HEK293 (cell line): ENCODE results near the gene THRA.

ENCODE experiments used
- CTCF ChIA-PET: fragments of 350-600 bp; formaldehyde crosslinking; extraction: SDS; loops from one replicate; lab custom pipeline; 2021; ENCODE audit warnings: antibody characterized with exemption; lab: Yijun Ruan, JAX
- POLR2A ChIA-PET: fragments of 300-600 bp; formaldehyde crosslinking; extraction: SDS; loops from one replicate; lab custom pipeline; 2020; ENCODE audit warnings: antibody characterized with exemption, inconsistent platforms; lab: Yijun Ruan, JAX
- H3K27ac ChIP-seq: fragments of 200-500 bp; sonication (Bioruptor generic); 2 replicates; pipeline ENCODE4 v1.5.1; 2014; ENCODE audit warnings: low read depth, low read length, control low read depth, inconsistent platforms; ENCODE audit errors: extremely low read depth
- H3K36me3 ChIP-seq, 2 experiments: fragments of 200-500 bp in 1 of 2; sonication (Bioruptor generic) in 1 of 2; 1 replicate in 1 of 2; 2 replicates in 1 of 2; pipeline ENCODE4 v1.5.1; 2014 to 2017; ENCODE audit warnings: inconsistent platforms in 2 of 2, low read length in 2 of 2; ENCODE audit not compliant: control insufficient read depth in 2 of 2, insufficient read depth in 1 of 2
- H3K4me1 ChIP-seq: fragments of 200-500 bp; sonication (Bioruptor generic); 2 replicates; pipeline ENCODE4 v1.5.1; 2014; ENCODE audit warnings: mild to moderate bottlenecking, low read length, inconsistent platforms; ENCODE audit not compliant: control insufficient read depth, insufficient read depth
- H3K4me3 ChIP-seq: 2 replicates; pipeline ENCODE4 v1.5.1; 2011; ENCODE audit warnings: low read depth, mild to moderate bottlenecking, control low read depth, low read length, moderate library complexity
- H3K9me3 ChIP-seq: fragments of 200-500 bp; sonication (Bioruptor generic); 2 replicates; pipeline ENCODE4 v1.5.1; 2014; ENCODE audit warnings: low read depth, low read length, inconsistent platforms; ENCODE audit not compliant: control insufficient read depth, insufficient read depth
- CTCF ChIP-seq: fragments of 450-650 bp; formaldehyde crosslinking; IDR thresholded peaks from 2 replicates; pipeline ENCODE4 v1.5.1; 2016; ENCODE audit warnings: missing biosample characterization, missing genetic modification characterization
- EGR2 ChIP-seq: fragments of 450-650 bp; formaldehyde crosslinking; IDR thresholded peaks from 2 replicates; pipeline ENCODE4 v1.5.1; 2016; ENCODE audit warnings: low read depth, missing biosample characterization, missing genetic modification characterization
- GLI4 ChIP-seq: fragments of 450-650 bp; formaldehyde crosslinking; IDR thresholded peaks from 2 replicates; pipeline ENCODE4 v1.5.1; 2016; ENCODE audit warnings: missing biosample characterization, missing genetic modification characterization
- KLF16 ChIP-seq: fragments of 450-650 bp; formaldehyde crosslinking; IDR thresholded peaks from 2 replicates; pipeline ENCODE4 v1.5.1; 2017; ENCODE audit warnings: missing biosample characterization, missing genetic modification characterization
- MEIS1 ChIP-seq: sonication (generic); formaldehyde crosslinking; IDR thresholded peaks from 2 replicates; pipeline ENCODE4 v1.8.1; 2022; ENCODE audit warnings: missing genetic modification reagents, mild to moderate bottlenecking, borderline replicate concordance
- PATZ1 ChIP-seq: fragments of 450-650 bp; formaldehyde crosslinking; IDR thresholded peaks from 2 replicates; pipeline ENCODE4 v1.5.1; 2016; ENCODE audit warnings: missing biosample characterization, missing genetic modification characterization
- SALL2 ChIP-seq: fragments of 450-650 bp; formaldehyde crosslinking; IDR thresholded peaks from 2 replicates; pipeline ENCODE4 v1.5.0; 2017; ENCODE audit warnings: missing biosample characterization, mild to moderate bottlenecking, missing genetic modification characterization, borderline replicate concordance
- TRIM28 ChIP-seq: IDR thresholded peaks from 2 replicates; pipeline ENCODE4 v1.6.1; 2011; ENCODE audit warnings: low read length, control low read depth, borderline replicate concordance
- ZFHX2 ChIP-seq: fragments of 450-650 bp; formaldehyde crosslinking; conservative IDR thresholded peaks from 2 replicates; pipeline ENCODE4 v1.5.1; 2016; ENCODE audit warnings: missing biosample characterization, missing genetic modification characterization
- ZFP69B ChIP-seq: fragments of 450-650 bp; formaldehyde crosslinking; IDR thresholded peaks from 2 replicates; pipeline ENCODE4 v1.5.1; 2016; ENCODE audit warnings: missing biosample characterization, missing genetic modification characterization
- ZNF175 ChIP-seq: fragments of 450-650 bp; formaldehyde crosslinking; IDR thresholded peaks from 2 replicates; pipeline ENCODE4 v1.5.1; 2016; ENCODE audit warnings: missing biosample characterization, missing genetic modification characterization
- ZNF202 ChIP-seq: fragments of 450-650 bp; formaldehyde crosslinking; IDR thresholded peaks from 2 replicates; pipeline ENCODE4 v1.5.1; 2016; ENCODE audit warnings: missing biosample characterization, missing genetic modification characterization, borderline replicate concordance
- ZNF292 ChIP-seq: fragments of 450-650 bp; formaldehyde crosslinking; IDR thresholded peaks from 2 replicates; pipeline ENCODE4 v1.5.1; 2016; ENCODE audit warnings: low read depth, missing biosample characterization, missing genetic modification characterization, borderline replicate concordance
- ZNF311 ChIP-seq: fragments of 450-650 bp; formaldehyde crosslinking; IDR thresholded peaks from 2 replicates; pipeline ENCODE4 v1.5.1; 2017; ENCODE audit warnings: missing biosample characterization, missing genetic modification characterization, borderline replicate concordance
- ZNF341 ChIP-seq: fragments of 450-650 bp; formaldehyde crosslinking; IDR thresholded peaks from 2 replicates; pipeline ENCODE4; 2016; ENCODE audit warnings: low read depth, missing biosample characterization, missing genetic modification characterization
- ZNF354C ChIP-seq: fragments of 450-650 bp; formaldehyde crosslinking; IDR thresholded peaks from 2 replicates; pipeline ENCODE4 v1.5.1; 2016; ENCODE audit warnings: missing biosample characterization, missing genetic modification characterization, low read depth, borderline replicate concordance
- ZNF423 ChIP-seq: fragments of 450-650 bp; formaldehyde crosslinking; IDR thresholded peaks from 2 replicates; pipeline ENCODE4 v1.5.1; 2016; ENCODE audit warnings: missing biosample characterization, missing genetic modification characterization
- ZNF544 ChIP-seq: fragments of 450-650 bp; formaldehyde crosslinking; IDR thresholded peaks from 2 replicates; pipeline ENCODE4 v1.5.0; 2017; ENCODE audit warnings: missing biosample characterization, missing genetic modification characterization
- ZNF560 ChIP-seq: fragments of 450-650 bp; formaldehyde crosslinking; IDR thresholded peaks from 2 replicates; pipeline ENCODE4 v1.5.1; 2017; ENCODE audit warnings: missing biosample characterization, missing genetic modification characterization, borderline replicate concordance
- ZNF596 ChIP-seq: fragments of 450-650 bp; IDR thresholded peaks from 2 replicates; pipeline ENCODE4 v1.5.0; 2018; ENCODE audit warnings: missing biosample characterization, mild to moderate bottlenecking, missing genetic modification characterization, moderate library complexity
- ZNF654 ChIP-seq: fragments of 450-650 bp; formaldehyde crosslinking; IDR thresholded peaks from 2 replicates; pipeline ENCODE4 v1.5.1; 2016; ENCODE audit warnings: low read depth, missing biosample characterization, missing genetic modification characterization
- ZNF677 ChIP-seq: fragments of 450-650 bp; IDR thresholded peaks from 2 replicates; pipeline ENCODE4 v1.5.0; 2018; ENCODE audit warnings: missing biosample characterization, mild to moderate bottlenecking, missing genetic modification characterization, moderate library complexity
- ZNF837 ChIP-seq: fragments of 450-650 bp; formaldehyde crosslinking; IDR thresholded peaks from 2 replicates; pipeline ENCODE4 v1.5.1; 2016; ENCODE audit warnings: missing biosample characterization, missing genetic modification characterization
- ZSCAN23 ChIP-seq: fragments of 450-650 bp; formaldehyde crosslinking; IDR thresholded peaks from 2 replicates; pipeline ENCODE4 v1.5.1; 2016; ENCODE audit warnings: missing biosample characterization, missing genetic modification characterization
- ZXDB ChIP-seq: fragments of 450-650 bp; formaldehyde crosslinking; IDR thresholded peaks from 2 replicates; pipeline ENCODE4 v1.5.1; 2016; ENCODE audit warnings: missing biosample characterization, missing genetic modification characterization
- TF ChIP-seq, protein P1 (sequence below): fragments of 450-650 bp; formaldehyde crosslinking; IDR thresholded peaks from 2 replicates; pipeline ENCODE4 v1.5.0; 2017; ENCODE audit warnings: missing biosample characterization, missing genetic modification characterization, borderline replicate concordance
- TF ChIP-seq, protein P2 (sequence below): fragments of 450-650 bp; formaldehyde crosslinking; optimal IDR thresholded peaks from 2 replicates; pipeline ENCODE3; 2016; ENCODE audit warnings: missing biosample characterization, mild to moderate bottlenecking, missing genetic modification characterization
- TF ChIP-seq, protein P3 (sequence below): fragments of 450-650 bp; formaldehyde crosslinking; IDR thresholded peaks from 2 replicates; pipeline ENCODE4 v1.5.1; 2016; ENCODE audit warnings: missing biosample characterization, missing genetic modification characterization

THRA gene

DNA sequence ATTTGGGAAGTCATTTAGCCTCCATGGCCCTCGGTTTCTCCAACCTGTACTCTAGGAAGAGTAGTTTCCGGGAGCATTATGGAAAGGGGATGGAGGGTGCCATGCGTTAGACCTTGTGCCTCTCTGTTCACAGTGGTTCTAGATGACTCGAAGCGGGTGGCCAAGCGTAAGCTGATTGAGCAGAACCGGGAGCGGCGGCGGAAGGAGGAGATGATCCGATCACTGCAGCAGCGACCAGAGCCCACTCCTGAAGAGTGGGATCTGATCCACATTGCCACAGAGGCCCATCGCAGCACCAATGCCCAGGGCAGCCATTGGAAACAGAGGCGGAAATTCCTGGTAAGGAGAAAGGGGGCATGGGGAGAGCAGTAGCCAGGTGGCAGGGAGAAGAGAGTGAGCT, 21.7 kb downstream of the THRA start (continued):
- TF ChIP-seq, protein P1, sequence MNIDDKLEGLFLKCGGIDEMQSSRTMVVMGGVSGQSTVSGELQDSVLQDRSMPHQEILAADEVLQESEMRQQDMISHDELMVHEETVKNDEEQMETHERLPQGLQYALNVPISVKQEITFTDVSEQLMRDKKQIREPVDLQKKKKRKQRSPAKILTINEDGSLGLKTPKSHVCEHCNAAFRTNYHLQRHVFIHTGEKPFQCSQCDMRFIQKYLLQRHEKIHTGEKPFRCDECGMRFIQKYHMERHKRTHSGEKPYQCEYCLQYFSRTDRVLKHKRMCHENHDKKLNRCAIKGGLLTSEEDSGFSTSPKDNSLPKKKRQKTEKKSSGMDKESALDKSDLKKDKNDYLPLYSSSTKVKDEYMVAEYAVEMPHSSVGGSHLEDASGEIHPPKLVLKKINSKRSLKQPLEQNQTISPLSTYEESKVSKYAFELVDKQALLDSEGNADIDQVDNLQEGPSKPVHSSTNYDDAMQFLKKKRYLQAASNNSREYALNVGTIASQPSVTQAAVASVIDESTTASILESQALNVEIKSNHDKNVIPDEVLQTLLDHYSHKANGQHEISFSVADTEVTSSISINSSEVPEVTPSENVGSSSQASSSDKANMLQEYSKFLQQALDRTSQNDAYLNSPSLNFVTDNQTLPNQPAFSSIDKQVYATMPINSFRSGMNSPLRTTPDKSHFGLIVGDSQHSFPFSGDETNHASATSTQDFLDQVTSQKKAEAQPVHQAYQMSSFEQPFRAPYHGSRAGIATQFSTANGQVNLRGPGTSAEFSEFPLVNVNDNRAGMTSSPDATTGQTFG (tag by site-specific recombination) = no peak
- TF ChIP-seq ZNF341 = no peak
- TF ChIP-seq ZNF202 (tag by site-specific recombination) = no peak
- TF ChIP-seq ZNF544 (tag by site-specific recombination) = no peak
- TF ChIP-seq ZNF560 = no peak
- TF ChIP-seq TRIM28 = no peak

DNA sequence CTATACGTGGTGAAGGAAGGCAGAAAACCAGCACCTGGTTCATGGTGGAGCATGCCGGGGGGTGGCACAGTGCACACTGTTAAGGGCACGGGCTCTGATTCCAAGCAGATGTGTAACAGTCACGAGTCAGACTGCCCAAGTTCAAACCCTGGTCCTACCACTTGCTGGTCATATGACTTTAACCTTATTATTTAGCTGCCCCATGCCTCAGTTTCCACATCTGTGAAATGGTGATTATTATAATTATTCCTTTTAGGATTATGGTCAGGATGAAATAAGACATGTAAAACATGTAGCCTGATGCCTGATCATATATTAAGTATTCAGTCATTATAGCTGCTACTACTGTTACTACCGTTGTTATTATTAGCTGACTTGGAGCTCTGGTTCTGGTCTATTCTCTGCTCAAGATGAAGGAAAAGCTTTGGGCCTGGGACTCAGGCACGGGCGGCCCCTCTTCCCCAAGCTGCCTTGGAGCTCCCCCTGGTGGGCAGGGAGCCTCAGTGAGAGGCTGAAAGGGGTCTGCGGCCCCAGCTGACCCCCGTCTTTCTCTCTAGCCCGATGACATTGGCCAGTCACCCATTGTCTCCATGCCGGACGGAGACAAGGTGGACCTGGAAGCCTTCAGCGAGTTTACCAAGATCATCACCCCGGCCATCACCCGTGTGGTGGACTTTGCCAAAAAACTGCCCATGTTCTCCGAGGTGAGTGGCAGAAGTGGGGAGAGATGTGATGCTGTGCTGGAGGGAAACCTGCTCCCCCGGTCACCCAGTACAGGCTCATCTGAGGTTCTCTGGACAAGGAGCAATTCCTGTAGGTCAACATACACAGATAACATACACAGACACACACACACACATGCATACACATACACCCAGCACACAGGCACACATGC, 23.6 kb downstream of the THRA start:
- CTCF ChIA-PET = interaction anchor here (0.6 to 4.9 kb wide), 33 partner anchors 8 to 879 kb away, joined by 3 to 91 read pairs (median 4); partner anchors contain the start of genes CSF3, MED24, NR1D1 and THRA
- no peaks in the 10 kb centered on the region for H3K4me1 ChIP-seq
- H3K9me3 ChIP-seq = no peaks in the 10 kb centered on the region
- H3K4me3 ChIP-seq = no peak overlapping the region
- POLR2A ChIA-PET = interaction anchor here (0.6 to 1.1 kb wide), 3 partner anchors 14 to 113 kb away, joined by 3 to 5 read pairs (median 3); partner anchors contain the start of gene NR1D1
- peaks cover 17 to 55% of the 10 kb centered on the region in 2 experiments; a peak in 2 of 3 replicates for H3K36me3 ChIP-seq
- no peak overlapping the region for H3K27ac ChIP-seq
- TF ChIP-seq GLI4 (no peak), ZNF311 (tag by site-specific recombination) (no peak), ZNF677 (tag by site-specific recombination) (no peak), ZNF596 (tag by site-specific recombination) (no peak), ZNF423 (no peak), CTCF (tag by site-specific recombination) (peak; percentile 65; the same call in 1 of the 2 replicates), EGR2 (no peak), ZNF292 (tag by site-specific recombination) (no peak), ZNF837 (tag by site-specific recombination) (no peak), SALL2 (tag by site-specific recombination) (no peak), TRIM28 (no peak), PATZ1 (tag by site-specific recombination) (0 out of 2 replicates have a peak, but pooled peaks have one; percentile 27), ZXDB (tag by site-specific recombination) (no peak), ZFP69B (tag by site-specific recombination) (no peak), MEIS1 (CRISPR knock-in tag) (no peak), ZNF175 (tag by site-specific recombination) (no peak; the same call in 1 of the 2 replicates), ZSCAN23 (no peak), ZNF354C (tag by site-specific recombination) (no peak), KLF16 (tag by site-specific recombination) (no peak), ZFHX2 (no peak), ZNF654 (tag by site-specific recombination) (peak; percentile 63)
- TF ChIP-seq, protein P2, sequence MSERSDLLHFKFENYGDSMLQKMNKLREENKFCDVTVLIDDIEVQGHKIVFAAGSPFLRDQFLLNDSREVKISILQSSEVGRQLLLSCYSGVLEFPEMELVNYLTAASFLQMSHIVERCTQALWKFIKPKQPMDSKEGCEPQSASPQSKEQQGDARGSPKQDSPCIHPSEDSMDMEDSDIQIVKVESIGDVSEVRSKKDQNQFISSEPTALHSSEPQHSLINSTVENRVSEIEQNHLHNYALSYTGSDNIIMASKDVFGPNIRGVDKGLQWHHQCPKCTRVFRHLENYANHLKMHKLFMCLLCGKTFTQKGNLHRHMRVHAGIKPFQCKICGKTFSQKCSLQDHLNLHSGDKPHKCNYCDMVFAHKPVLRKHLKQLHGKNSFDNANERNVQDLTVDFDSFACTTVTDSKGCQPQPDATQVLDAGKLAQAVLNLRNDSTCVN (tag by site-specific recombination) = peak; percentile 14
- TF ChIP-seq, protein P3, sequence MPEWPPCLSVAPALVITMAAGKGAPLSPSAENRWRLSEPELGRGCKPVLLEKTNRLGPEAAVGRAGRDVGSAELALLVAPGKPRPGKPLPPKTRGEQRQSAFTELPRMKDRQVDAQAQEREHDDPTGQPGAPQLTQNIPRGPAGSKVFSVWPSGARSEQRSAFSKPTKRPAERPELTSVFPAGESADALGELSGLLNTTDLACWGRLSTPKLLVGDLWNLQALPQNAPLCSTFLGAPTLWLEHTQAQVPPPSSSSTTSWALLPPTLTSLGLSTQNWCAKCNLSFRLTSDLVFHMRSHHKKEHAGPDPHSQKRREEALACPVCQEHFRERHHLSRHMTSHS = no peak
